Thyroid gland (tissue), 4 donors: Measurements from ENCODE around the gene ATR. TPM values are rescaled to one million over a fixed set of nuclear protein-coding genes. Genes with fewer than 3 reads are reported as not detected.

Source experiments
- DNase-seq, 2 donors: peaks; one replicate each; pipeline ENCODE4 v3.0.0-alpha.2; 2019
- H3K27ac ChIP-seq, 3 donors: fragments of 200-600 bp; sonication (generic); 1 replicate in 2 of 3; 2 replicates in 1 of 3; pipeline ENCODE4 v1.5.1; 2016 to 2019; ENCODE audit warnings: mild to moderate bottlenecking in 1 of 3, moderate library complexity in 1 of 3
- H3K27me3 ChIP-seq: fragments of 200-600 bp; sonication (generic); one replicate; pipeline ENCODE4 v1.5.1; 2019
- H3K36me3 ChIP-seq, 2 donors: fragments of 200-600 bp; sonication (generic); one replicate each; pipeline ENCODE4 v1.5.1; 2016 to 2019
- H3K4me1 ChIP-seq, 2 donors: fragments of 200-600 bp; sonication (generic); one replicate each; pipeline ENCODE4 v1.5.1; 2017 to 2019
- H3K4me3 ChIP-seq, 3 donors: fragments of 200-600 bp; sonication (generic); replicated peaks in 1 of 3; 1 replicate in 2 of 3; 2 replicates in 1 of 3; pipeline ENCODE4 v1.5.1; 2016; ENCODE audit warnings: mild to moderate bottlenecking in 1 of 3
- H3K9me3 ChIP-seq: fragments of 200-600 bp; sonication (generic); one replicate; pipeline ENCODE4 v1.5.1; 2017
- CTCF ChIP-seq, 6 experiments: fragments of 200-600 bp in 3 of 6; fragments of 450-650 bp in 3 of 6; sonication (generic) in 3 of 6; IDR thresholded peaks; one replicate each; pipeline ENCODE4 v1.5.1; 2016 to 2019; ENCODE audit warnings: antibody characterized with exemption in 6 of 6, mild to moderate bottlenecking in 2 of 6, inconsistent platforms in 1 of 6, moderate library complexity in 1 of 6
- POLR2A ChIP-seq, 2 donors: fragments of 450-650 bp; IDR thresholded peaks; one replicate each; pipeline ENCODE4 v1.6.1; 2017; ENCODE audit warnings: antibody characterized with exemption in 2 of 2, mild to moderate bottlenecking in 2 of 2, moderate library complexity in 1 of 2
- WGBS, 2 donors: methylation state at CpG; one replicate each; pipeline ENCODE4 v1.1.5; 2017; 5-methylcytosine and 5-hydroxymethylcytosine counted together
- intact Hi-C: fragments of 100-400 bp; cut with DNase I; formaldehyde crosslinking; loops from one replicate; pipeline ENCODE4 v1.15.1; 2023
- total RNA-seq, 4 donors: library from RNA; depleted of rRNA; stranded (reverse); fragments of >200 nt; gene quantifications; one replicate each; pipeline ENCODE4 v1.2.3, GENCODE V29; 2016

The ATR gene
- total RNA-seq, 4 donors from 2014 or later = 38.7 to 62.1 (median 46.3) TPM

GRCh38 chr3:142489572-142490323 lies 88.8 kb downstream of the ATR start:
- Histone ChIP-seq H3K36me3 (peaks cover 0 to 25% of the 10 kb centered on the region in 2 donors), H3K4me3 (no peak overlapping the region), H3K9me3 (no peaks in the 10 kb centered on the region), H3K4me1 (no peaks in the 10 kb centered on the region), H3K27ac (no peak overlapping the region), H3K27me3 (no peaks in the 10 kb centered on the region)
- TF ChIP-seq CTCF (IDR thresholded peaks at IDR 0.05) (no peak), POLR2A (IDR thresholded peaks at IDR 0.05) (no peak)
- intact Hi-C loops = no loop called here
- DNase-seq = no peak
- WGBS, 2 donors = 98 to 99% methylated on average over 5 of the region's 5 CpGs

GRCh38 chr3:142484912-142485435 lies 93.6 kb downstream of the ATR start:
- Histone ChIP-seq H3K27me3 (no peaks in the 10 kb centered on the region), H3K4me1 (no peaks in the 10 kb centered on the region), H3K36me3 (peaks cover 18 to 25% of the 10 kb centered on the region in 2 donors), H3K9me3 (no peaks in the 10 kb centered on the region), H3K27ac (no peak overlapping the region), H3K4me3 (no peak overlapping the region)
- DNase-seq = no peak
- TF ChIP-seq CTCF (IDR thresholded peaks at IDR 0.05) (no peak), POLR2A (IDR thresholded peaks at IDR 0.05) (no peak)
- intact Hi-C loops = no loop called here
- WGBS, 2 donors = 95 to 99% methylated on average over 4 of the region's 4 CpGs

- H3K27me3 ChIP-seq = no peaks in the 10 kb centered on the region
- H3K36me3 ChIP-seq = peaks cover 18 to 21% of the 10 kb centered on the region in 2 donors
- no peak for DNase-seq
- no peak overlapping the region for H3K4me3 ChIP-seq
- WGBS, 2 donors = 98% methylated on average over 2 of the region's 2 CpGs
- H3K4me1 ChIP-seq = no peaks in the 10 kb centered on the region
- no peak for TF ChIP-seq POLR2A (IDR thresholded peaks at IDR 0.05)
- no peak for TF ChIP-seq CTCF (IDR thresholded peaks at IDR 0.05)
- H3K27ac ChIP-seq = no peak overlapping the region
- no peaks in the 10 kb centered on the region for H3K9me3 ChIP-seq
- intact Hi-C loops = no loop called here
Measured at GRCh38 chr3:142481196-142481595, 97.3 kb downstream of the ATR start.

GRCh38 chr3:142470826-142471225 lies 107.7 kb downstream of the ATR start:
- no peaks in the 10 kb centered on the region for H3K27me3 ChIP-seq
- no peak overlapping the region for H3K27ac ChIP-seq
- WGBS, 2 donors = 97 to 98% methylated on average over 4 of the region's 4 CpGs
- peaks cover 0 to 3% of the 10 kb centered on the region in 2 donors for H3K36me3 ChIP-seq
- TF ChIP-seq POLR2A (IDR thresholded peaks at IDR 0.05) (no peak), CTCF (IDR thresholded peaks at IDR 0.05) (no peak)
- H3K4me1 ChIP-seq = no peaks in the 10 kb centered on the region
- no peak for DNase-seq
- intact Hi-C loops = no loop called here
- H3K9me3 ChIP-seq = no peaks in the 10 kb centered on the region
- no peak overlapping the region for H3K4me3 ChIP-seq

- intact Hi-C loops = no loop called here
- TF ChIP-seq CTCF (IDR thresholded peaks at IDR 0.05) (no peak), POLR2A (IDR thresholded peaks at IDR 0.05) (no peak)
- H3K27me3 ChIP-seq = no peaks in the 10 kb centered on the region
Measured at GRCh38 chr3:142468456-142468855, 110.1 kb downstream of the ATR start.

More at GRCh38 chr3:142468456-142468855, 110.1 kb downstream of the ATR start:
- 94 to 97% methylated on average over 4 of the region's 4 CpGs for WGBS, 2 donors
- no peak for DNase-seq
- Histone ChIP-seq H3K9me3 (no peaks in the 10 kb centered on the region), H3K4me3 (no peak overlapping the region), H3K4me1 (no peaks in the 10 kb centered on the region), H3K27ac (no peak overlapping the region), H3K36me3 (peaks cover 0 to 3% of the 10 kb centered on the region in 2 donors)
